NB4 (cell line): Measurements from ENCODE around the gene GRB2.

Experiments
- DNase-seq: peaks from one replicate; pipeline ENCODE4 v3.0.0; 2010; ENCODE audit warnings: low read depth
- H3K4me3 ChIP-seq: one replicate; pipeline ENCODE4 v1.5.1; 2011; ENCODE audit warnings: mild to moderate bottlenecking, low read depth, low read length, moderate library complexity
- CTCF ChIP-seq: IDR thresholded peaks from one replicate; pipeline ENCODE4 v1.5.1; 2012; ENCODE audit warnings: low read depth, low read length
- MYC ChIP-seq: IDR thresholded peaks from 2 replicates; pipeline ENCODE4 v1.6.1; 2011; ENCODE audit warnings: low read depth, low read length
- POLR2A ChIP-seq: IDR thresholded peaks from 2 replicates; pipeline ENCODE4 v1.6.1; 2011; ENCODE audit warnings: mild to moderate bottlenecking; ENCODE audit not compliant: insufficient read length; ENCODE audit errors: extremely low read depth
- TF ChIP-seq, protein P1 (sequence below): IDR thresholded peaks from 2 replicates; pipeline ENCODE4 v1.6.1; 2011; ENCODE audit warnings: low read depth, low read length

The GRB2 gene

DNA sequence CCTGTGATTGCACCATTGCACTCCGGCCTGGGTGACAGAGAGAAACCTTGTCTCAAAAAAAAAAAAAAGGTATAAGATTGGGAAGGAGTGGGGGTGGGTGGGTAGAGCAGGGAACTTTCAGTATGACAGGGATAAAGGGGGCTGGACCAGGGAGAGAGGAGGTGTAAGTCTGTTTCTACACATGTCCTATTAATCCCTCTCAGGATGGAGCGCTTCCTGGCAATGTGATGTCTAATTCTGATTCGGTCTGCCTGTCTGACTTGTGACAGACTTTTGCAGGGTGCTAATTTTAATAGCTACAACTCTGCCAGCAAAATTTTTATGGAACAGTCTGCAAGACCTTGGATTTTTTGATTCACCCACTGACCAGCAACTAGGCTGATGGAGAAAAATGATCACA is 62.5 kb downstream of the GRB2 start:
- no peak for TF ChIP-seq CTCF
- TF ChIP-seq POLR2A, result no peak
- TF ChIP-seq MYC, result no peak
- TF ChIP-seq, protein P1, sequence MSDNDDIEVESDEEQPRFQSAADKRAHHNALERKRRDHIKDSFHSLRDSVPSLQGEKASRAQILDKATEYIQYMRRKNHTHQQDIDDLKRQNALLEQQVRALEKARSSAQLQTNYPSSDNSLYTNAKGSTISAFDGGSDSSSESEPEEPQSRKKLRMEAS, result no peak
- no peak overlapping the region for H3K4me3 ChIP-seq
- no peak for DNase-seq

GRCh38 chr17:75341784-75342486 is 63.5 kb downstream of the GRB2 start:
- TF ChIP-seq POLR2A, result no peak
- H3K4me3 ChIP-seq, result no peak overlapping the region
- DNase-seq, result peak; percentile 22

- no peak for TF ChIP-seq MYC
- TF ChIP-seq POLR2A, result no peak
- no peak for TF ChIP-seq CTCF
- TF ChIP-seq, protein P1, result no peak
- no peak overlapping the region for H3K4me3 ChIP-seq
- DNase-seq, result no peak
Measured at GRCh38 chr17:75340631-75341030, 64.8 kb downstream of the GRB2 start.

GRCh38 chr17:75339971-75340370 is 65.5 kb downstream of the GRB2 start:
- DNase-seq, result no peak
- TF ChIP-seq, protein P1, result no peak
- no peak for TF ChIP-seq POLR2A
- no peak for TF ChIP-seq CTCF
- TF ChIP-seq MYC, result no peak
- no peak overlapping the region for H3K4me3 ChIP-seq

- peak overlapping the region; percentile 38 for H3K4me3 ChIP-seq
- TF ChIP-seq POLR2A (no peak), CTCF (no peak), MYC (0 out of 2 replicates have a peak, but pooled peaks have one; percentile 4)
- TF ChIP-seq, protein P1, result no peak
- peak; percentile 88 for DNase-seq
Measured at GRCh38 chr17:75338335-75338734, 67.1 kb downstream of the GRB2 start.

GRCh38 chr17:75335315-75335714 is 70.2 kb downstream of the GRB2 start:
- no peak for TF ChIP-seq POLR2A
- no peak for TF ChIP-seq MYC
- TF ChIP-seq, protein P1, result no peak
- no peak for DNase-seq
- no peak overlapping the region for H3K4me3 ChIP-seq

- DNase-seq, result no peak
- TF ChIP-seq, protein P1, result no peak
- TF ChIP-seq MYC, result no peak
- no peak for TF ChIP-seq POLR2A
- TF ChIP-seq CTCF, result no peak
- H3K4me3 ChIP-seq, result no peak overlapping the region
Measured at GRCh38 chr17:75334723-75335122, 70.8 kb downstream of the GRB2 start.
